Measurements from ENCODE around the gene ABCG2.
A peak's percentile ranks its signal among the peaks of the same experiment; 100 is the strongest.

The ABCG2 gene

GRCh38 chr4:88104902-88105610 is 53.4 kb downstream of the ABCG2 start (continued):
- TF ChIP-seq ZNF777 (tag by site-specific recombination; IDR thresholded peaks at IDR 0.05; ENCODE audit: borderline replicate concordance) (no peak), HIC1 (tag by site-specific recombination; IDR thresholded peaks at IDR 0.05) (peak; percentile 56; the same call in 1 of the 2 replicates)
- TF ChIP-seq, protein P1, sequence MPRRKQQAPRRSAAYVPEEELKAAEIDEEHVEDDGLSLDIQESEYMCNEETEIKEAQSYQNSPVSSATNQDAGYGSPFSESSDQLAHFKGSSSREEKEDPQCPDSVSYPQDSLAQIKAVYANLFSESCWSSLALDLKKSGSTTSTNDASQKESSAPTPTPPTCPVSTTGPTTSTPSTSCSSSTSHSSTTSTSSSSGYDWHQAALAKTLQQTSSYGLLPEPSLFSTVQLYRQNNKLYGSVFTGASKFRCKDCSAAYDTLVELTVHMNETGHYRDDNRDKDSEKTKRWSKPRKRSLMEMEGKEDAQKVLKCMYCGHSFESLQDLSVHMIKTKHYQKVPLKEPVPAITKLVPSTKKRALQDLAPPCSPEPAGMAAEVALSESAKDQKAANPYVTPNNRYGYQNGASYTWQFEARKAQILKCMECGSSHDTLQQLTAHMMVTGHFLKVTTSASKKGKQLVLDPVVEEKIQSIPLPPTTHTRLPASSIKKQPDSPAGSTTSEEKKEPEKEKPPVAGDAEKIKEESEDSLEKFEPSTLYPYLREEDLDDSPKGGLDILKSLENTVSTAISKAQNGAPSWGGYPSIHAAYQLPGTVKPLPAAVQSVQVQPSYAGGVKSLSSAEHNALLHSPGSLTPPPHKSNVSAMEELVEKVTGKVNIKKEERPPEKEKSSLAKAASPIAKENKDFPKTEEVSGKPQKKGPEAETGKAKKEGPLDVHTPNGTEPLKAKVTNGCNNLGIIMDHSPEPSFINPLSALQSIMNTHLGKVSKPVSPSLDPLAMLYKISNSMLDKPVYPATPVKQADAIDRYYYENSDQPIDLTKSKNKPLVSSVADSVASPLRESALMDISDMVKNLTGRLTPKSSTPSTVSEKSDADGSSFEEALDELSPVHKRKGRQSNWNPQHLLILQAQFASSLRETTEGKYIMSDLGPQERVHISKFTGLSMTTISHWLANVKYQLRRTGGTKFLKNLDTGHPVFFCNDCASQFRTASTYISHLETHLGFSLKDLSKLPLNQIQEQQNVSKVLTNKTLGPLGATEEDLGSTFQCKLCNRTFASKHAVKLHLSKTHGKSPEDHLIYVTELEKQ (tag by site-specific recombination; IDR thresholded peaks at IDR 0.05; ENCODE audit: borderline replicate concordance) = 0 out of 2 replicates have a peak, but pooled peaks have one; percentile 24

- ChIA-PET POLR2A (no interaction called here), CTCF (interaction anchor here (0.7 kb wide), 1 partner anchor 89 kb away, joined by 3 read pairs; no protein-coding TSS in a partner anchor)
- H3K9me3 ChIP-seq (ENCODE audit: control insufficient read depth, insufficient read depth, low read depth, low read length) = no peaks in the 10 kb centered on the region
- no peak overlapping the region for H3K4me3 ChIP-seq (ENCODE audit: low read depth, low read length)
- no peak overlapping the region for H3K27ac ChIP-seq (ENCODE audit: extremely low read depth, low read depth, low read length)
- H3K4me1 ChIP-seq (ENCODE audit: control insufficient read depth, insufficient read depth, low read length) = peaks cover 8% of the 10 kb centered on the region
- H3K36me3 ChIP-seq (ENCODE audit: control insufficient read depth in 2 of 2, insufficient read depth in 1 of 2, low read length in 2 of 2) = no peaks in the 10 kb centered on the region
- TF ChIP-seq, protein P2, sequence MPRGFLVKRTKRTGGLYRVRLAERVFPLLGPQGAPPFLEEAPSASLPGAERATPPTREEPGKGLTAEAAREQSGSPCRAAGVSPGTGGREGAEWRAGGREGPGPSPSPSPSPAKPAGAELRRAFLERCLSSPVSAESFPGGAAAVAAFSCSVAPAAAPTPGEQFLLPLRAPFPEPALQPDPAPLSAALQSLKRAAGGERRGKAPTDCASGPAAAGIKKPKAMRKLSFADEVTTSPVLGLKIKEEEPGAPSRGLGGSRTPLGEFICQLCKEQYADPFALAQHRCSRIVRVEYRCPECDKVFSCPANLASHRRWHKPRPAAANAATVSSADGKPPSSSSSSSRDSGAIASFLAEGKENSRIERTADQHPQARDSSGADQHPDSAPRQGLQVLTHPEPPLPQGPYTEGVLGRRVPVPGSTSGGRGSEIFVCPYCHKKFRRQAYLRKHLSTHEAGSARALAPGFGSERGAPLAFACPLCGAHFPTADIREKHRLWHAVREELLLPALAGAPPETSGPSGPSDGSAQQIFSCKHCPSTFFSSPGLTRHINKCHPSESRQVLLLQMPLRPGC (tag by site-specific recombination; IDR thresholded peaks at IDR 0.05) = no peak
- TF ChIP-seq ZNF248 (tag by site-specific recombination; IDR thresholded peaks at IDR 0.05) (no peak), ZNF292 (tag by site-specific recombination; IDR thresholded peaks at IDR 0.05; ENCODE audit: borderline replicate concordance, low read depth) (no peak), OVOL3 (tag by site-specific recombination; IDR thresholded peaks at IDR 0.05) (no peak), ZNF239 (tag by site-specific recombination; IDR thresholded peaks at IDR 0.05) (no peak), ZNF768 (tag by site-specific recombination; IDR thresholded peaks at IDR 0.05) (no peak), ZNF280D (tag by site-specific recombination; IDR thresholded peaks at IDR 0.05) (no peak), OSR2 (tag by site-specific recombination; IDR thresholded peaks at IDR 0.05) (no peak), ZNF23 (tag by site-specific recombination; IDR thresholded peaks at IDR 0.05; ENCODE audit: borderline replicate concordance) (no peak), ZNF2 (tag by site-specific recombination; IDR thresholded peaks at IDR 0.05) (no peak), ZBTB7A (tag by site-specific recombination; IDR thresholded peaks at IDR 0.05; ENCODE audit: low read depth) (no peak), ZNF510 (tag by site-specific recombination; IDR thresholded peaks at IDR 0.05; ENCODE audit: insufficient replicate concordance) (no peak), BCL11A (tag by site-specific recombination; IDR thresholded peaks at IDR 0.05; ENCODE audit: low read depth) (no peak), ZNF148 (tag by site-specific recombination; IDR thresholded peaks at IDR 0.05; ENCODE audit: borderline replicate concordance) (no peak), ZNF785 (tag by site-specific recombination; IDR thresholded peaks at IDR 0.05) (no peak), ZNF433 (tag by site-specific recombination; IDR thresholded peaks at IDR 0.05; ENCODE audit: low read depth) (no peak)
- TF ChIP-seq, protein P3, sequence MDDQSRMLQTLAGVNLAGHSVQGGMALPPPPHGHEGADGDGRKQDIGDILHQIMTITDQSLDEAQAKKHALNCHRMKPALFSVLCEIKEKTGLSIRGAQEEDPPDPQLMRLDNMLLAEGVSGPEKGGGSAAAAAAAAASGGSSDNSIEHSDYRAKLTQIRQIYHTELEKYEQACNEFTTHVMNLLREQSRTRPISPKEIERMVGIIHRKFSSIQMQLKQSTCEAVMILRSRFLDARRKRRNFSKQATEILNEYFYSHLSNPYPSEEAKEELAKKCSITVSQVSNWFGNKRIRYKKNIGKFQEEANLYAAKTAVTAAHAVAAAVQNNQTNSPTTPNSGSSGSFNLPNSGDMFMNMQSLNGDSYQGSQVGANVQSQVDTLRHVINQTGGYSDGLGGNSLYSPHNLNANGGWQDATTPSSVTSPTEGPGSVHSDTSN (CRISPR knock-in tag; IDR thresholded peaks at IDR 0.05) = no peak
These were observed 56.4 kb downstream of the ABCG2 start for GRCh38 chr4:88102026-88102425.
